Middle frontal gyrus (tissue), 1 donor: ENCODE measurements around the gene JMJD6.
A peak's percentile ranks its signal among the peaks of the same experiment; 100 is the strongest.
"Not testable (repeated sequence)": the region's sequence is repeated elsewhere in the genome, so short reads cannot be mapped to it uniquely, and the experiment has no call there.

ENCODE experiments used
- DNase-seq: peaks from one replicate; pipeline ENCODE4 v3.0.0-alpha.2; 2015; ENCODE audit warnings: low spot score; ENCODE audit errors: extremely low spot score

The JMJD6 gene

DNA sequence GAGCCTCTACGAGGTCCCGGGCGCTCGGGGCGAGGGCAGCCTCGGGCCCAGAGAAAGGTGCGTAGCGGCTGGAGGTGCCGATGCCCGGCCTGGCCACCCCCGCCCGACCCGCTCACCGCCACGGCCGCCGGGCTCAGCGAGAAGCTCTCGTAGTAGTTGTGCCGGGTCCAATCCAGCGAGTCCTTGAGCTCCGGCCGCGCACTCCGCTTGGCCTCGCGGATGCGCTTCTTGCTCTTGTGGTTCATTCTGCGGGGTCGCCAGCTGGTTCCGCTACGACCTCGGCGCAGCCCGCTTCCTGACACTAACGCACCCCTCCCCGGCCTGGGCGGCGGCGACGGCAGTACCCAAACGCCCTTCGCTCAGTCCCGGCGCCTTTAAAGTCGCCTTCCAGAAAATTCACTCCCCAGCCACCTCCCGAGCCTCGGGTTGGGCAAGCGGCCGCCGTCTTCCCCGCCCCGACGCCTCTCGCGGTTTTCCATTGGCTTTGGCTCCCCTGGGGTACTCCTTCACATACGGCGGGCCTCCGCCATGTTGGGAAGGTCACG is at the start of gene JMJD6:
Gene JMJD6 (minus strand): TSS at position 376 of the 545 bp plus-strand sequence. CDS start 131 bp downstream, at position 245.
- DNase-seq, result peak; percentile 90

DNA sequence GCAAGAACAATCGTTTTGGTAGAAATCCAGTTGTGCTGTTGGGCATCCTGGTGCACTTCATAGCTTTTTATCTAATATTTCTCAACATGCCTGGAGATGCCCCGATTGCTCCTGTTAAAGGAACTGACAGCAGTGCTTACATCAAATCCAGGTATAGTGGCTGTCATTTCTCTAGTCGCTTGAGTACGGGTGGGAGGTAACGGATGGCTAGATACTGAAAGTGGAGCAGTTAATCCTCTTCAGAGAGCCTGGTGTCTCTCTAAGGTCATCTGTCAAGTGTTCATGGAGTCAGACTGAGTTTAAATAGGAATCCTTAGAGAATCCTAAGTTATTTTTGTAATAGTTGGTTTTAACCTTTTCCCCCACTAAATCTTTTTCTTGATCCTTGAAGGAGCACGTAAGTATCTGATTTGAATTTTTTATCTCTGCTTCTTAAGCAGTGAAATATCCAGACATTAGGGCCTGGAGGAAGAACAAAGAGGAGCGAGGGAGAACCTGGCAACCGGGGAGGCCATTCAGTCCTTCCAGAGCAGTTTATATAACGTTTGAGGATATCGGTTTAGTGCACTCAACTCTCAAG is 48.7 kb upstream of the JMJD6 start:
- DNase-seq, result no peak

GRCh38 chr17:76772842-76773525 is 46.6 kb upstream of the JMJD6 start:
- DNase-seq, result no peak

DNA sequence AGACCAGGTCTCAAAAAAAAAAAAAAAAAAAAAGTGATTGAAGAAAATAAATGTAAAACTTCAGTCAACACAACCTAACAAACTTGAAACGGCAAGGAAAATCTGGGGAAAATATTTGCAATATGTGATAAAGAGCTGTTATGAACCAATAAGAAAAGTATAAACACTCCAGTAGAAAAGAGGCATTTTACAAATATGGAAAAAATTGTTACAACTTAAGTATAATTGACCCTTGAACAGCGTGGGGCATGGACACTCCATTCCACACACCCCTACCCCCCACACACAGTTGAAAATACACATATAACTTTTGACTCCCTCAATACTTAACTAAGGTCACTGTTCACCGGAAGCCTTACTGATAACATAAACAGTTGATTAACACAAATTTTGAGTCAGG is 32.2 kb upstream of the JMJD6 start:
- DNase-seq, result no peak

GRCh38 chr17:76757256-76757655 is 30.9 kb upstream of the JMJD6 start:
- DNase-seq, result no peak

- DNase-seq, result no peak
These were observed 28.9 kb upstream of the JMJD6 start for GRCh38 chr17:76755285-76755684.

- DNase-seq, result no peak
These were observed 26.9 kb upstream of the JMJD6 start for GRCh38 chr17:76753061-76753961.

DNA sequence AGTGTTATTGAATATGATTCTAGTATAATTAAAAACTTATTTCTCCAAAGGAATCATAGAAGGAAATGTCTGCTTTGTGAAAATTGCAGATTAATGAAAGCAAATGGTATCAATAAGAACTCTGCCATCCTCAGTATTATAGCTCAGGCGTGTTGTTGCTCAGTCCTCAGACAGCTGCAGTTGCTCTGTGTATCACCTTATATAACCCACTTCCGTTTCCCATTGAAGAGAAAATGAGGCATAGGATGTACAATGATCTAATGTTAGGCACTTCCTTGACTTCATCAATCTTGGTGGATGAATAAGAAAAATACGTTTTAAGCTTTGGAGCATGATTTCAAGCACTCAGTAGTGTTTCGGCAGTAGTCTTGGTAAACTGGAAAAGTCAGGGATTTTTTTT is 25.6 kb upstream of the JMJD6 start:
- no peak for DNase-seq

- DNase-seq, result no peak
These were observed 25.1 kb upstream of the JMJD6 start for GRCh38 chr17:76751416-76751993.

GRCh38 chr17:76748657-76749056 is 22.3 kb upstream of the JMJD6 start:
- DNase-seq, result no peak

GRCh38 chr17:76747716-76748363 is 21.4 kb upstream of the JMJD6 start:
- no peak for DNase-seq

DNA sequence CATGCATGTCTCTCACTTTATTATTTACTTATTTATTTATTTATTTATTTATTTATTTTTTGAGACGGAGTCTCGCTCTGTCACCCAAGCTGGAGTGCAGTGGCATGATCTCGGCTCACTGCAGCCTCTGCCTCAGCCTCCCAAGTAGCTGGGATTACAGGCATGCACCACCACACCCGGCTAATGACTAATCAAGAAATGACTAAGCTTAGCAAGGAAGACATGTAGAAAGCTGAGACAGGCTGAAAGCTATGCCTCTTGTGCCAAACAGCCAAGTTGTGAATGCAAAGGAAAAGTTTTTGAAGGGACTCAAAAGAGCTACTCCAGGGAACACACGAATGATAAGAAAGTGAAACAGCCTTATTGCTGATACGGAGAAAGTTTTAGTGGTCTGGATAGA is 19.4 kb upstream of the JMJD6 start:
- DNase-seq, result not testable (repeated sequence)

GRCh38 chr17:76744747-76745146 is 18.3 kb upstream of the JMJD6 start:
- DNase-seq, result no peak

DNA sequence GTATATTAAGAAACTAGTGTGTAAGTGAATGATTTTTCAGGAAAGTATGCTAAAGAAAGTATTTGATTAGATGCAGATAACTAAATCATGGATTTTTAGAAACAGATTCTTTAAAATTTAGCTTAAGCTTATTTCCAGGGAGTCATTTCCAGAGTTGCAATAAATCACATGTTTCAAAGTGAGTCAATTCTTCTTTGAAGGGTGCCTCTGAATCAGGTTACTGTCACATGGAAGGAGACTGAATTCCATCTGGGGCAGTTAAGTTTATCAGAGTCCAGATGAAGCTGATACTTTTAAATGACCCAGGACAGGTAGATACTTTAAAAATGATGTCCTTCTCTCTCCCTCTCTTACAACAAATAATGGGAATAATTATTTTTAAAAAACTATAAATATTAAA is 16.6 kb upstream of the JMJD6 start:
- DNase-seq, result no peak

DNA sequence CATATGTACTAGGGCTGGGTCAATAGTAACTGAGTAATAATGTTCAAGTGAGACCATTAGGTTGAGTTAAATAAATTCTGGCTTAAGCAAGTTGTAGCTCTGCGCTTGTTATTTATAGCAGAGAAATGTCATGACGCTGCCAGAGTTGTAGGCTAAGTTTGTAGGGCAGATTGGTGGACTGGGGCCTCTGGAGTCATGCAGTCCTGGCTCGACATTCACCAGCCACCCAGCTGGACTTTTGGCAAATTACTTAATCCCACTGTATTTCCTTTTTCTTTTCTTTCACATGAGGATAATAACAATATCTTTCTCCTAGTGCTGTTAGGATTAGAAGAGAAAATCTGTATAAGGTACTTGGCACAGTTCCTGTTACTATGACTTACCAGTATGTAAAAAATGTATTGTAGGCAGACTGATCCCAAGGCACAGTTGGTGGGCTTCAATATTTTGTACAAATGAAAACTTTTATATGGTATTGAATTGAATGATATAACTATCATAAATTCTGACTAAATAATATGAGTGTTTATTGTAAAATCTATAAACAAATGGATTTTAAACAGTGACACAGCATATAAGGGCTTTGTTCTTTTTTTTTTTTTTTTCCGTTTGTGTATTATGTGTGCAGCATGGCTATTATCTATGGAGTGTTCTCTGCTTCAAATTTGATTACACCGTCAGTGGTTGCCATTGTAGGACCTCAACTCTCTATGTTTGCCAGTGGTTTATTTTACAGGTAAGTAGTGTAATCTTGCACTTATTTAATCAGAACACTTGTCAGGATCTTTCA is 14.1 kb upstream of the JMJD6 start:
- no peak for DNase-seq

DNA sequence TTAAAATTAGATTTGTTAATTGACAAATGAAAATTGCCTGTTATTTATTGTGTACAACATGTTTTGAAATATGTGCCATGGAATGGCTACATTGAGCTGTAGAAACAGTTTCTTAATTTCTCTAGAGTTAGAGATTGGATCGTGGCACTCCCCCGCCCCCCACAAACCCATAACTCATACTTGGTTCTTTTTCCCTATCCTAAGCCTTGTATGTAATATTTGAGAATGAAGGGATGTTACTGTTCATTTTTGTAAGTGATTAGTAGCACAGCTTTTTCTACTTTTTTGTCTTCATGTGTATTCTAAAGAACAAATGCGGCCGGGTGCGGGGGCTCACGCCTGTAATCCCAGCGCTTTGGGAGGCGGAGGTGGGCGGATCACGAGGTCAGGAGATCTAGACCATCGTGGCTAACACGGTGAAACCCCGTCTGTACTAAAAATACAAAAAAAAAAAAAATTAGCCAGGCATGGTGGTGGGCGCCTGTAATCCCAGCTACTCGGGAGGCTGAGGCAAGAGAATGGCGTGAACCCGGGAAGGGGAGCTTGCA is 13.2 kb upstream of the JMJD6 start:
- DNase-seq, result not testable (repeated sequence)

GRCh38 chr17:76738468-76738850 is 12.1 kb upstream of the JMJD6 start:
- no peak for DNase-seq

GRCh38 chr17:76737676-76738467 is 11.5 kb upstream of the JMJD6 start, which contains the start of gene MFSD11:
Gene MFSD11 (plus strand): TSS chr17:76738119. CDS start chr17:76738353, 234 bp downstream.
- peak; percentile 91 for DNase-seq

DNA sequence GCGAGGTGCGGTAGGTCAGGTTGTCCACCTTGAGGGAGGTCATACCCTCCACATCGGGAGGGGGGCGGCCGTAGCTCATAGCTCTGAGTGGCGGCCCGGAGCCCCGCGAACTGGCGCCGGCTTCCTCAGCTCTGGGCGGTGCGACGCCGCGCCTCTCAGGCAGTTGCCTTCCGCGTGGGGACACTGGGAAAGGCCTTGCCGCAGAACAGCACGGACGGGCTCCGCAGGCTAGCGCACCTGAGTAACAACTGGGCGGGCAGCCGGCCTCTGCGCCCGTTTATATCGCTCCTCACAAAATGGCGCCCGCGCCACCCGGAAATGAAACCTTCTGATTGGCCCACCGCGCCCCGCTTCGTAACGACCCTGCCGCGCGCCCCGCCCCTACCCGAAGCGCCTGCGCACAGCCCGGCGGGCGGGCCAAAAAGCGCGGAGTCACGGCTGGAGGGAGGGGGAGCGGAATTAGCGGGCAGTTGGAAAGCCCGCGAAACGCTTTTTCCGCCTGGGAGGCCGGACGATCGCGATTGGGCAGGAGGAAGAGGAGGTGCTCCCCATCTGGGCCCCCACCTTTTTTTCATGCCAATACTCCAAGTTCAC is 10.8 kb upstream of the JMJD6 start, which contains the start of gene SRSF2:
Gene SRSF2 (minus strand): TSS at position 250 of the 594 bp plus-strand sequence. CDS start 171 bp downstream, at position 79.
- DNase-seq, result peak; percentile 98
